SH-SY5Y (cell line): ENCODE results near the gene SPATA31D1.

Experiments used
- GATA2 ChIP-seq: IDR thresholded peaks from 2 replicates; pipeline ENCODE4 v1.6.1; 2011; ENCODE audit warnings: mild to moderate bottlenecking, low read depth, low read length
- GATA3 ChIP-seq: IDR thresholded peaks from 2 replicates; pipeline ENCODE4 v1.6.1; 2011; ENCODE audit warnings: low read depth, mild to moderate bottlenecking, low read length, moderate library complexity

Gene SPATA31D1

DNA sequence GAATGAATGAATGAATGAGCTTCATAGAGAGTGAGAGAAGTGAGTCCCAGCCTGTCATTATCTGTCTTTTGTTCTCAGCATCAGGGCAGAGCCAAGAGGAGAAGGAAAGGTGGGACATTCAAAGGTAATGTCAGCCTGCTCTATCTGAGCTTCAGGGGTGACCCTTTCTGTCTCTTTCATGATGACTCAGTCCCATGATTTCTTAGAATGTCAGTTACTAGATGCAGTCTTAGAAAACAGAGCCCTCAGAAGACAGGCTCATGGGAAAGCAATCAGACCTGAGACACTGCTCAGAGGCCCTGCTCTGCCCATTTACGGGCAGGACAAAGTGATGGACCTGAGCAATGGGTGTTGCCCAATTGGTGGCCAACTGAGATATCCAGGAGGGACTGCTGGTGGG lies 1.1 kb downstream of the SPATA31D1 start:
- TF ChIP-seq GATA2 (no peak), GATA3 (no peak)

DNA sequence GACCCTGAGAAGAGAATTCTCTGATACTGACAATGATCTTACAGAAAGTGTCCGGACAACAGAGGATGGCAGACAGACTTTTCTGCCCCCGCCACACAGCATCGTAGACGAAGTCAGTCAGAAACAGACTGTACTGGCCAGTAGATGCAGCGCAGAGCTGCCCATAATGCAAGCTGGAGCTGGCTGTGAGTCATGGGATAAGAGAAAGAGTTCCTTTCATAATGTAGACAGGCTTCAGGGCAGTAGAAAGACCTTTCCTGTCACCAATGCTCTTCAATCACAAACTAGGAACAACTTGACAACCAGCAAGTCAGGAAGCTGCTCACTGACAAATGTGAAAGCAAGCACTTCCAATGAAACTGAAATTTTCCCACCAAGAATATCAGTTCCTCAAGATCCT lies 5.1 kb downstream of the SPATA31D1 start:
- no peak for TF ChIP-seq GATA3
- no peak for TF ChIP-seq GATA2

DNA sequence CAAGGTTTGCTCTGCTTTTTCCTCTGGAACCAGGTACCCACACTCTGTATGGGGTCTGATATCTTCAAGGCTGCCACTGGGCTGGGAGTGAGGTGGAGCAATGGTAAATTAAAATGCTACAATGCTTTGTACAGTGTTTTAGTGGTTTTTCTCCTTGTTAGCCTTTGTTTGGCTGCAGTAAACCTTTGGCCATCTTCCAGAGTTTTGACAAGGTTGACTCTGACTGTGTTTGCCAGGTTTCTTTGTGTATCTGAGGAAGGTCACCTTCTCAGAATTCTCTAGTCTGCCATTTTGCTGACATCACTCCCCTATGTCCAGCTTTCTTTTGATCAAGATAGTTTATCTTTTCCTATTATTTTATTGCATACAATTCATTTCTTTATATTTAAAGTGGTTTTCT lies 11.2 kb downstream of the SPATA31D1 start:
- TF ChIP-seq GATA3, result no peak
- TF ChIP-seq GATA2, result no peak

DNA sequence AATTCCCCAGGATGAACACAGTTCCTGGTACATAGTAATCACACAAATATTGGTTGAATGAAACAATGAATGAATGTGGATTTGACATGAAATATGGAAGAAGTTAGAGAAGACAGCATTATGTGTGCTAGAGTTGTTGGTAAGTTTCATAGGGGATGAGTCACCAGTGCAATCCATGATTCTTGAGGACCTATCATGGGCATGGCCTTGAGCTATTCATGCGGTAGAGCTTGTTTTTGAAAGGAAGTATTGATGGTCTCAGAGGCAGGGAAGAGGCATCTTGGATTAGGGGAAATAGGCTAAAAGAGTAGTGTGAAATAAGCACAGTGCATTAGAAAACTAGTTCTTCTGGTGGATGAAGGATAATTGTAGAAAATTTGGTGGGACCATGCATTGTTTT lies 22.1 kb downstream of the SPATA31D1 start:
- TF ChIP-seq GATA2, result no peak
- TF ChIP-seq GATA3, result no peak

DNA sequence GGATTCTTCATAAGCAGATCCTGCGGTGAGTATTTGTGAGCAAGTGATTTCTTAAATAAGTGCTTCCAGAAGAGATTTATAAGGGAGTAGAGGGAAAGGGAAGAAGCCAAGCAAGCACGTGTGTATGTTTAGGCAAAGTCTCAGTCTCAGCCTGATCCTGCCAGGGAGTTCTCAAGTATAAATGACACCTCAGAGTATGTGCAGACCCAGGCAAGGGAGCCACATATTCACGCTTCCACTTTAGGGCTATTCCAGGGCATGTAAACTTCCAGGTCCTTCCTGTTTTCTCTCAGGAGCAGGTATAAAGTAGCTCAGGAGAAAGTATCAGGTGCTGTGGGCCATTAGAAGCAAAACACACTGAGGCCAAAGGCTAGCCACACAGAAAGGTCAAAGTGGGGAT lies 22.6 kb downstream of the SPATA31D1 start:
- TF ChIP-seq GATA2 (no peak), GATA3 (no peak)

DNA sequence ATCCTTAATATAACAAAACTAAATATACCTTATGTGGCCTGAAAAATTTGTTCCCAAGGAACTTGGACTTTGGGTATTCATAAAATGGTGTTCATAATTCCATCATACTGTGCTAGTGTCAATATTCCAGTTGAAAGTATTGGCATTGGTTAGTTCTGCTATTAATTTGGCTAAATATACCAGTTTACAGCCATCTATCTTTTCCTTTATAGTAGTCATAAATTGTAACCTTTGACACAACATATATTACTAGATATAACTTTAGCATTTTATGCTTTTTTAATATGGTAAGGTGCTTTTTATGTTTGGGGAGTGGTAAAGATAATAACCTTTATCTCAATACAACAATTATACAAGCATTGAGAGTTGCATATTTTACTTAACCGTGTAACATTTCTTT lies 23.7 kb downstream of the SPATA31D1 start:
- TF ChIP-seq GATA2 (no peak), GATA3 (no peak)

DNA sequence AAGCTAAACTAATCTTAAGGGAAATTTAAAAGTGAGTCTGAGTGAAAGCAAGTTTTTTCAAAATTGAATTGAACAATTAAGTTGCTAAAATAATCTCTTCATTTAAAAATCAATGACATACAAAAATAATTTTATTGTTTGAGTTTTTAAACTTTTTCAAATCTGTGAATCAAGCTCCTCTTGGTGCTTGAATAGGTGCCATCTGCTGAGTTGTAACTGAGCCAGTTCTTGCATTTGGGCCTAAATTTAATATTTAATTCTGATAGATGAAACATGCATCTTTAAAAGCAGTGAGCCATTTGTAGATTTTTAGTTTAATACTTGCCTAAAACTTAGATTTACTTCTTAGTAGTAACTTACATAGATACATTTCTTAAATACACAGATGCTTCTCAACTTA lies 31.8 kb downstream of the SPATA31D1 start:
- no peak for TF ChIP-seq GATA2
- TF ChIP-seq GATA3, result no peak

DNA sequence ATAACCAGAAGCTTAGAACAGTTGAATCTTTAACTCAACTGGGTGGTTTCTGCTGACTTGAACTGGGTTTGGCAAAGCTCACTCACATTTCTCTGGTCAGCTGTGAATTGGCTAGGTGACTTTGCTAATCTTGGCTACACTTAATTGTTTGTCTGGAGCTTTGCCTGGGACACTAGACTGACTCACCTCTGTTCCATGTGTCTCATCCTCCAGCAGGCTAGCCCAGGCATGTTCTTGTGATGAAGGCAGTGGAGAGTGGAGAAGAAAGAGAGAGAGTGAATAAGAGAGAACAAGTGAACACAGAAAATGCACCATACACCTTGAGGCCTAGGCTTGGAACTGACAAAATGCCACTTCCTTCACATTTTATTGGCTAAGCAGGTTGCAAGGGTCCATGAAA lies 32.6 kb downstream of the SPATA31D1 start:
- TF ChIP-seq GATA2, result no peak
- no peak for TF ChIP-seq GATA3

DNA sequence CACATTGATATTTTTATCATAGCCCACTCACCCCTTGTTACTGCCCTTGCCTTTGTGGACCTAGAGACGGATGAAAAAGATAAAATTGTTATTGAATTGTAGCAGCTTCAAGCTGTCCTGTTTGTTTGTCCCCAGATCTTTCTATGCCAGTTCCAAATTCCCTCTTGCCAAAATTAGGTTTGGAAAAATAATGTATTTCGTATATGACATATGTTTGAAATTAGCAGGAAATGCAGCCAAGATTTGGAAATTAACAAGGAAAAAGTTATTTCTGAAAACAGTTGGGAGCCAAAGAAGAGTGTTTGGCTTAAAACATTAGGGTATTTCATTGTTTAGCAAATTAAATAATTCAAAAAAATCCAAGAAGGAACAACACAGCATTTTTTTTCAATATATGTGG lies 33.5 kb downstream of the SPATA31D1 start:
- TF ChIP-seq GATA3, result no peak
- no peak for TF ChIP-seq GATA2

DNA sequence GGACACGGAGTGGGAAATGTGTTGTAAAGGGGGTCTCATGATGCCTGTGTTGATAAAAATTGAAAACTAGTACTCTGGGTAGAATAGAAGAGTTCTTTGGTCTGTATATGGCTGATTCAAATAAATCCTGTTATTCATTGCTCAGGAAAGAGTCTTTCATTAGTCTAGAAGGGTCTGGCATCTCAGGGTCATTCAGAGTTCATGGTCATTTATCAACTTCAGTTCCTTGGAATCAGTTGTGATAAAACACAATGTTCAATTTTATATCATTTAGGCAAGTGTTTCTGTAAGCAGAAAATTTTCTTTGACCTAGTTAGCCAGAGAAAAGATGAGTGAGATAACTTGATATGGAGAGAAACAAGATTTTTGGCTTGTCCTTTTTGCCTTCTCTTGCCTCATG lies 36.3 kb downstream of the SPATA31D1 start:
- TF ChIP-seq GATA2 (no peak), GATA3 (no peak)

DNA sequence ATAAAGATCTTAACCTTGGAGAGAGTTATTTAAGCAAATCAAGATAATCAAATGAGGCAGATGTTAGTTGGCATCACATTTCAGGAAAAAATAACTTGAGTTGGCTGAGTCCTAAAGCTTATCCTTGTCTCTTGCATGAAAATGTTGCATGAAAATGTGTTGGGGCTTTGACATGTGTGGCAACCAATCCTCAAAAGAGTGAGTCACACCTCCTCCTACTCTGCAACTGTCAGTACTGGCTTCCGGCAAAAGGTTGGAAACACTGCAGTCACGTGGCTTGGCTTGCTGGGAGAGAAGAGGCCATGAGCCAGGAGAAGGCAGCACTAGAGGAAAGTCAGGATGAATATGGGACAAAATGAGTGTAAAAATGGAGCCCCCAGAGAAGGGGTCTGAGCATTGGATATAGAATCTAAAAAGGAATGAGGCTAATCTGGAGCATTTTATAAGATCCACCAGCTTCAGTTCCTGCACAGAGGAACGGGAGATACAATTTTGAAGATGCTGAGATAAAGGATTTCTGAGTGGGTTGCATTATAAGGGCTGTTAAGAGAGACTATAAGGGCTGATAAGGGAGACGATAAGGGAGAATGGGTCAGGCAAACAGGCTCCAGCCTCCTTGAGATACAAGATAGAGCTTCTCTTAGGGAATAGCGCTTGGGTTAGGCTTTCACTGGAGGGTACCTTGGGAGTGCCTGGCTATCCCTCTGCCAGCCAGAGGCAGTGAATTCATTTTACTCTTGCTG lies 43.1 kb downstream of the SPATA31D1 start:
- TF ChIP-seq GATA2 (no peak), GATA3 (no peak)

DNA sequence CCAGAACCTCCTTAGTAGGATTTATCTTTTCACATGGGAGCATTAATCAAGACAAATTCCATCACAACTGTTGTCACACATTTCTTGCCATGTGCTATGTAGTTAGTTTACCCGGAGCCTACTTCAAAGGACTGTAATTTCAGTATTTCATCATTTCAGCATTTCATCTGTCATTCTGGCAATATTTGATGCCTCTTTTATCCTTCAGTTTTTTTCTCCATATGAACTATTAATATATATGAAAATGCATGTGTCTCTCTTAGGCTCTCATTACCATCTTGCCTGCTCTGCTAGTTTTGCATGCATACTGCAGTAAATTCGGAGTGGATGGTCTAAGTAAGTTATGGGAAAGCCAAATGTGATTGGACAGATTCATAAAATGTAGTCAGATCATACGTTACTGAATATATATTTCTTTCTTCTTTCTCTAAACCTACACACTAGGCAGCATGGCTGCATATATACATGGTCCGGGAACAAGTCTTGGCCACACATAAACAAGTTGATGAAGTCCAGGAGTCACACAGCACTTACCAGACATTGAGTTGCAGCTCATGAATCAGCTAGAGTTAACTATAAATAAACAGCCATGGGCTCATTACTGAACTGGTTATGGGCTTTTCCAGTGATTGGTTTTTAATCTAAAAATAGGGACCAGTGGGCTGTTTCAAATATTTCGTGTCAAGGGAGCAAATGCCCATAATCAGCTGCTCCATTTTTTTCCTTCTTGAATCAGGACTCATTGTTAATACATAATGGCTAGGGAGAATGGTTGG lies 46.6 kb downstream of the SPATA31D1 start:
- no peak for TF ChIP-seq GATA2
- no peak for TF ChIP-seq GATA3

DNA sequence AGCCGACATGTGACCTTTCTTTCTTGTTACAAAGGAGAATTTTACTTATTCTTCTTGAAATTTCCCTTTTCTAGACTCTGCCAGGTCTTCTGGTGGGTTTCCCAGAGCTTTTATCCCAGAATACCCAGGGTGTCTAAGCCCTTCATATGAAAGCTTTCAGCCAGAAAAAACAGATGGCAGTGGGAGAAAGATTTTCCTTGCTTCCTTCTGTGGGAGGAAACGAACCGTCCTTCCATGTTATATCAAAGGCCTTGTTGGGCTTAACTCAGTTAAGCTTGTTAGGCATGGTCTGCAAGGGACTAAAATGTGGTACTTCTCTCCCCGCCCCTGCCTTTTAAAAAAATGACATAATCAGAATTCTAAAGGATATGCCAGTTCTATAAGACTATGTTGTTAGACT lies 47.5 kb downstream of the SPATA31D1 start:
- TF ChIP-seq GATA3, result no peak
- no peak for TF ChIP-seq GATA2

DNA sequence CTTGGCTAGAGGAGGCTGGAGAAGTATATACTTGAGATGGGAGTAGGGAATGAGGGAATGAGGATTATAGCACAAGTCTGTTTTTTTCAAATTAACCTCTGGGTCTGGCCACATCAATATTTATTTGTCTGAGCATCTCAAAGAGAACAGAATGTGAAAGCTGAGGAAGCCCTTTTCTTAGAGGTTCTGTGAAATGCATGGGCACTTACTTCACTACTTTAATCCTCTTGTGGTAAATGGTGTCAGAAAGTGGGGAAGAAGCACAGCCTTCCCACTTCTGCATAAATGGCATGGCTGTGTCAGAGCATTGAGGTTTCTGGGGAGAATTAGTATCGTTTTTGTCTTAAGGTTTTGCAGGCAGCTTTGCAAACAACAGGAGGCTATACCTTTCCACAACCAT lies 48.6 kb downstream of the SPATA31D1 start:
- TF ChIP-seq GATA2, result no peak
- no peak for TF ChIP-seq GATA3

DNA sequence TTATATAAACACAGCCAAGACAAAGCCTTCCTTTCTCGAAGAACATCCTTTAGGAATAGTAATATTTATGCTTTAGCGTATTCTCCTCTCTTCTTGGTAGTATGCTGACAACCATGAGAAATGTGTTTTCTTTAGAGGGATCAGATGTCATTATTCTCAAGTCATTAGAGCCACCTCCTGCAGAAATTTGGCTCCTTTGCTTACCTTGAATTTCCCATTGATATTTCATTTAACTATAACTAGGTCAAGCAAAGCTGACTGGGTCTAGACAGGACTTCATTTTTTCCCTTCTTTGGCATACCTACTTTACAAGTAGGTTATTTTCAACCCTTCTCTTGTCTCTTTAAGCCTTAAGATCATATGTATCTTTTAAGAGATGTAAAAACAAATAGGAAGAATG lies 50.3 kb downstream of the SPATA31D1 start:
- TF ChIP-seq GATA2 (no peak), GATA3 (no peak)
